Stimulated activated CD4-positive, alpha-beta T cell treated with anti-CD3 and anti-CD28 coated beads, TNF-alpha, amount 100 ng/mL, for 48 hours (primary cell): ENCODE data around the gene RECQL.
"Not testable (repeated sequence)": the region's sequence is repeated elsewhere in the genome, so short reads cannot be mapped to it uniquely, and the experiment has no call there.

ENCODE experiments used
- DNase-seq, 3 donors: peaks; one replicate each; pipeline ENCODE4 v3.0.0-alpha.2; 2020; ENCODE audit warnings: low read depth in 3 of 3

RECQL gene

DNA sequence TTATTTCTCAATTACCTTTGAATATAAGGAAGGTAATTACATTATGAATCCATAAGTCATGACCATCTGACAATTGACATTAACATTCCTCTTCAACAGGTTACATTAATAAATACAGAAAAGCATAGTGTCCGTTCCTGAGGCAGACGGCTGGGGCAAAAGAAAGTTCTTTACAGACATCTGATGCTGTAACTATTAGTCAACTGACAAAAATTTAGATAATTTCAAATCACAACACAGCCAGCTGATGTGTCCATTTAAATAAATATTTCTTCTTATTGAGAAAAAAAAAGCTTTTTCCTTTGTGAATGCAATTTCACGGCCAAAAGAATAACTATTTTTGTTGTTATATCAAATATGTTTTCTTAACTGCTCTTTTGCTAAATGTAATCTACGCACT is 73.2 kb downstream of the RECQL start:
- DNase-seq, result no peak

DNA sequence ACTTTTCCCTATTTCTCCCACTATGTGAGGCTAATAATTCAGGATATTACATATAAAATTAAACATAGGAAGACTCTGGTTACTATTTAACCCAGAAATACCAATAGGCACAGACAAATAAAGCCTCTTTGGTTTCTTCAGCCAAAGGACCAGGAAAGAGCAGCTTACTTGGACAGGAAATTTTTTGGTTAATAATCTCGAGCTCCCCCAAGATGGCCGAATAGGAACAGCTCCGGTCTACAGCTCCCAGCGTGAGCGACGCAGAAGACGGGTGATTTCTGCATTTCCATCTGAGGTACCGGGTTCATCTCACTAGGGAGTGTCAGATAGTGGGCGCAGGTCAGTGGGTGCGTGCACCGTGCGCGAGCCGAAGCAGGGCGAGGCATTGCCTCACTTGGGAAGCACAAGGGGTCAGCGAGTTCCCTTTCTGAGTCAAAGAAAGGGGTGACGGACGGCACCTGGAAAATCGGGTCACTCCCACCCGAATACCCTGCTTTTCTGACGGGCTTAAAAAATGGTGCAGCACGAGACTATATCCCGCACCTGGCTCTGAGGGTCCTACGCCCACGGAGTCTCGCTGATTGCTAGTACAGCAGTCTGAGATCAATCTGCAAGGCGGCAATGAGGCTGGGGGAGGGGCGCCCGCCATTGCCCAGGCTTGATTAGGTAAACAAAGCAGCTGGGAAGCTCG is 82.3 kb downstream of the RECQL start:
- DNase-seq, result not testable (repeated sequence)
